H9 (cell line): ENCODE data around the gene FRMPD3. TPM values are rescaled to one million over a fixed set of nuclear protein-coding genes. Genes with fewer than 3 reads are reported as not detected.
A peak's percentile ranks its signal among the peaks of the same experiment; 100 is the strongest.

Experiments
- DNase-seq: peaks from one replicate; pipeline ENCODE4 v3.0.0-alpha.2; 2017
- H2AFZ ChIP-seq: one replicate; pipeline ENCODE4 v1.6.1; 2013; ENCODE audit warnings: mild to moderate bottlenecking, low read length, control low read depth, moderate library complexity
- H2AK5ac ChIP-seq: 2 replicates; pipeline ENCODE4 v1.6.1; 2013; ENCODE audit warnings: low read length, control low read depth, mixed read lengths; ENCODE audit not compliant: insufficient read length
- H2BK120ac ChIP-seq: one replicate; pipeline ENCODE4 v1.6.1; 2013; ENCODE audit warnings: low read depth, mild to moderate bottlenecking, low read length, control low read depth, inconsistent platforms; ENCODE audit not compliant: poor library complexity, severe bottlenecking
- H2BK12ac ChIP-seq: 2 replicates; pipeline ENCODE4 v1.6.1; 2013; ENCODE audit warnings: low read length, control low read depth, mixed read lengths, low read depth; ENCODE audit not compliant: insufficient read length
- H2BK15ac ChIP-seq: 2 replicates; pipeline ENCODE4 v1.6.1; 2013; ENCODE audit warnings: low read depth, low read length, control low read depth
- H2BK20ac ChIP-seq: one replicate; pipeline ENCODE4 v1.6.1; 2013; ENCODE audit warnings: low read depth, mild to moderate bottlenecking, low read length, control low read depth, inconsistent platforms; ENCODE audit not compliant: poor library complexity, severe bottlenecking
- H2BK5ac ChIP-seq: 2 replicates; pipeline ENCODE4 v1.6.1; 2013; ENCODE audit warnings: low read length, control low read depth, mixed read lengths; ENCODE audit not compliant: insufficient read length
- H3K14ac ChIP-seq: 2 replicates; pipeline ENCODE4 v1.6.1; 2013; ENCODE audit warnings: low read length, control low read depth; ENCODE audit not compliant: insufficient read depth
- H3K18ac ChIP-seq: 2 replicates; pipeline ENCODE4 v1.6.1; 2013; ENCODE audit warnings: low read depth, mild to moderate bottlenecking, mixed read lengths, low read length, control low read depth; ENCODE audit not compliant: insufficient read length
- H3K23ac ChIP-seq: 2 replicates; pipeline ENCODE4 v1.6.1; 2013; ENCODE audit warnings: low read length, control low read depth, mixed read lengths, low read depth; ENCODE audit not compliant: insufficient read length
- H3K23me2 ChIP-seq: 2 replicates; pipeline ENCODE4 v1.6.1; 2013; ENCODE audit warnings: low read depth, mild to moderate bottlenecking, mixed read lengths, low read length, control low read depth; ENCODE audit not compliant: insufficient read length, poor library complexity, severe bottlenecking
- H3K27ac ChIP-seq: 2 replicates; pipeline ENCODE4 v1.5.1; 2013; ENCODE audit warnings: low read length, control low read depth, mixed read lengths, low read depth; ENCODE audit not compliant: insufficient read length
- H3K27me3 ChIP-seq: 2 replicates; pipeline ENCODE4 v1.6.1; 2013; ENCODE audit warnings: low read length, control low read depth, inconsistent platforms; ENCODE audit not compliant: insufficient read depth
- H3K4ac ChIP-seq: 2 replicates; pipeline ENCODE4 v1.6.1; 2013; ENCODE audit warnings: low read depth, mild to moderate bottlenecking, control low read depth, inconsistent platforms, low read length, moderate library complexity
- H3K4me1 ChIP-seq: 2 replicates; pipeline ENCODE4 v1.6.1; 2013; ENCODE audit warnings: low read length, control low read depth, inconsistent platforms; ENCODE audit not compliant: insufficient read depth
- H3K4me2 ChIP-seq: 2 replicates; pipeline ENCODE4 v1.6.1; 2013; ENCODE audit warnings: low read length, control low read depth, mixed read lengths; ENCODE audit not compliant: insufficient read length, insufficient read depth
- H3K56ac ChIP-seq: 2 replicates; pipeline ENCODE4 v1.6.1; 2013; ENCODE audit warnings: low read depth, mild to moderate bottlenecking, mixed read lengths, low read length, control low read depth; ENCODE audit not compliant: insufficient read length
- H3K79me1 ChIP-seq: 2 replicates; pipeline ENCODE4 v1.6.1; 2013; ENCODE audit warnings: low read depth, mild to moderate bottlenecking, moderate library complexity, low read length, control low read depth, inconsistent platforms; ENCODE audit not compliant: insufficient read depth, poor library complexity, severe bottlenecking
- H3K79me2 ChIP-seq: 2 replicates; pipeline ENCODE4 v1.6.1; 2013; ENCODE audit warnings: low read length, control low read depth, inconsistent platforms; ENCODE audit not compliant: insufficient read depth
- H3K9ac ChIP-seq: 2 replicates; pipeline ENCODE4 v1.6.1; 2013; ENCODE audit warnings: low read length, control low read depth, mixed read lengths; ENCODE audit not compliant: insufficient read length; ENCODE audit errors: extremely low read depth
- H3K9me3 ChIP-seq: one replicate; pipeline ENCODE4 v1.6.1; 2013; ENCODE audit warnings: low read depth, low read length, inconsistent platforms; ENCODE audit not compliant: control insufficient read depth
- H3T11ph ChIP-seq: one replicate; pipeline ENCODE4 v1.6.1; 2013; ENCODE audit warnings: mild to moderate bottlenecking, low read length, control low read depth, inconsistent platforms
- H4K20me1 ChIP-seq: one replicate; pipeline ENCODE4 v1.6.1; 2013; ENCODE audit not compliant: control insufficient read depth, insufficient read length, insufficient read depth
- H4K5ac ChIP-seq: 2 replicates; pipeline ENCODE4 v1.6.1; 2013; ENCODE audit warnings: low read depth, mild to moderate bottlenecking, mixed read lengths, low read length, control low read depth; ENCODE audit not compliant: insufficient read length
- H4K8ac ChIP-seq: replicated peaks from 2 replicates; pipeline ENCODE4 v1.6.1; 2013; ENCODE audit warnings: low read length, control low read depth, mixed read lengths, low read depth; ENCODE audit not compliant: insufficient read length
- H4K91ac ChIP-seq: 2 replicates; pipeline ENCODE4 v1.6.1; 2013; ENCODE audit warnings: low read depth, mild to moderate bottlenecking, moderate library complexity, mixed read lengths, low read length, control low read depth; ENCODE audit not compliant: insufficient read length
- H3K27ac Mint-ChIP-seq, 3 experiments: 2 replicates in 2 of 3; 3 replicates in 1 of 3; pipeline ENCODE4 v1.8.0; 2020 to 2021; ENCODE audit warnings: mixed read lengths in 3 of 3, mild to moderate bottlenecking in 1 of 3, moderate library complexity in 1 of 3
- H3K27me3 Mint-ChIP-seq: 2 replicates; pipeline ENCODE4 v1.8.0; 2021; ENCODE audit warnings: low read depth, mild to moderate bottlenecking, moderate library complexity, mixed read lengths
- H3K36me3 Mint-ChIP-seq, 3 experiments: 2 replicates in 2 of 3; 3 replicates in 1 of 3; pipeline ENCODE4 v1.8.0; 2020 to 2021; ENCODE audit warnings: low read depth in 3 of 3, mixed read lengths in 3 of 3; ENCODE audit not compliant: insufficient read depth in 1 of 3
- H3K4me1 Mint-ChIP-seq, 2 experiments: 2 replicates each; pipeline ENCODE4 v1.8.0; 2020; ENCODE audit warnings: mixed read lengths in 2 of 2
- H3K4me3 Mint-ChIP-seq, 2 experiments: 2 replicates in 1 of 2; 3 replicates in 1 of 2; pipeline ENCODE4 v1.8.0; 2020 to 2021; ENCODE audit warnings: mild to moderate bottlenecking in 2 of 2, mixed read lengths in 2 of 2, moderate library complexity in 1 of 2
- H3K9me3 Mint-ChIP-seq, 2 experiments: 2 replicates in 1 of 2; 3 replicates in 1 of 2; pipeline ENCODE4 v1.8.0; 2020; ENCODE audit warnings: mild to moderate bottlenecking in 2 of 2, mixed read lengths in 2 of 2, moderate library complexity in 1 of 2
- CTCF ChIP-seq: fragments of 200-600 bp; sonication (generic); conservative IDR thresholded peaks from 3 replicates; pipeline ENCODE4 v1.8.0; 2021; ENCODE audit warnings: antibody characterized with exemption, mild to moderate bottlenecking
- WGBS: extraction: QIAGEN DNeasy Blood & Tissue Kit; methylation state at CpG from one replicate; pipeline ENCODE4 v1.1.7; 2013; ENCODE audit warnings: missing lambda C conversion rate, low lambda C conversion rate, mixed read lengths; ENCODE audit not compliant: insufficient read length; ENCODE audit errors: extremely low coverage; 5-methylcytosine and 5-hydroxymethylcytosine counted together
- total RNA-seq: library from RNA; stranded (reverse); gene quantifications from 2 replicates; pipeline ENCODE4 v1.2.1, GENCODE V29; 2021

FRMPD3 gene
- total RNA-seq, 1 experiment from 2014 or later, result 0.26 TPM

GRCh38 chrX:107448625-107448997 lies 841 bp upstream of the FRMPD3 start:
- H2BK5ac ChIP-seq, result no peak overlapping the region
- WGBS, result no CpG with 5 or more reads among the region's 6 CpGs
- H3K14ac ChIP-seq, result no peak overlapping the region; the same call in 1 of the 2 replicates
- H3K79me1 ChIP-seq, result no peaks in the 10 kb centered on the region
- no peak overlapping the region for H2BK120ac ChIP-seq
- peaks cover 26 to 45% of the 10 kb centered on the region in 2 experiments for H3K4me1 Mint-ChIP-seq
- H3K23ac ChIP-seq, result no peak overlapping the region
- no peaks in the 10 kb centered on the region for H3K9me3 ChIP-seq
- no peak overlapping the region for H2AK5ac ChIP-seq
- peaks cover 0 to 41% of the 10 kb centered on the region in 2 experiments; a peak in 2 of 5 replicates for H3K9me3 Mint-ChIP-seq
- H2BK20ac ChIP-seq, result no peak overlapping the region
- no peak overlapping the region for H4K91ac ChIP-seq
- H3K56ac ChIP-seq, result no peak overlapping the region
- no peak overlapping the region for H3T11ph ChIP-seq
- H3K18ac ChIP-seq, result no peak overlapping the region
- H3K4ac ChIP-seq, result no peak overlapping the region
- no peak for TF ChIP-seq CTCF
- peaks cover 0 to 9% (median 0%) of the 10 kb centered on the region in 3 experiments; a peak in 3 of 7 replicates for H3K36me3 Mint-ChIP-seq
- H4K8ac ChIP-seq, result no peak overlapping the region
- peaks cover 70% of the 10 kb centered on the region for H3K27me3 Mint-ChIP-seq
- peaks cover 9% of the 10 kb centered on the region for H3K23me2 ChIP-seq
- H2BK15ac ChIP-seq, result no peak overlapping the region
- no peak overlapping the region for H4K5ac ChIP-seq
- H2BK12ac ChIP-seq, result no peak overlapping the region
- no peak overlapping the region for H3K27ac Mint-ChIP-seq
- H3K27me3 ChIP-seq, result peaks cover 7% of the 10 kb centered on the region; the same call in 1 of the 2 replicates
- no peak overlapping the region for H2AFZ ChIP-seq
- H3K4me1 ChIP-seq, result no peaks in the 10 kb centered on the region
- H3K27ac ChIP-seq, result no peak overlapping the region
- H3K9ac ChIP-seq, result no peak overlapping the region
- H3K4me3 Mint-ChIP-seq, result peak overlapping the region; percentile 65 to 87
- no peak for DNase-seq
- H4K20me1 ChIP-seq, result no peaks in the 10 kb centered on the region
- H3K79me2 ChIP-seq, result no peaks in the 10 kb centered on the region
- H3K4me2 ChIP-seq, result peak overlapping the region; percentile 73
